Liver (tissue), 9 donors: Measurements from ENCODE around the gene PARD3B. TPM values are rescaled to one million over a fixed set of nuclear protein-coding genes. Genes with fewer than 3 reads are reported as not detected.

Experiments used
- DNase-seq: peaks from one replicate; pipeline ENCODE4 v3.0.0-alpha.2; 2017; ENCODE audit warnings: low spot score
- H3K27ac ChIP-seq, 2 donors: one replicate each; pipeline ENCODE4 v1.7.0; 2013; ENCODE audit warnings: inconsistent platforms in 2 of 2, low read length in 2 of 2, control low read depth in 1 of 2, low read depth in 1 of 2, mild to moderate bottlenecking in 1 of 2
- H3K27me3 ChIP-seq, 4 donors: one replicate each; pipeline versions ENCODE4 v1.6.1 to v1.7.0; 2013; ENCODE audit warnings: low read length in 3 of 4, inconsistent platforms in 1 of 4, mild to moderate bottlenecking in 1 of 4, moderate library complexity in 1 of 4; ENCODE audit not compliant: control insufficient read depth in 4 of 4, insufficient read depth in 4 of 4
- H3K36me3 ChIP-seq, 4 donors: one replicate each; pipeline versions ENCODE4 v1.6.1 to v1.7.0; 2013; ENCODE audit warnings: low read length in 3 of 4, mild to moderate bottlenecking in 3 of 4, low read depth in 1 of 4, moderate library complexity in 1 of 4; ENCODE audit not compliant: control insufficient read depth in 4 of 4, insufficient read depth in 3 of 4
- H3K4me1 ChIP-seq, 4 donors: one replicate each; pipeline versions ENCODE4 v1.6.1 to v1.7.0; 2013; ENCODE audit warnings: low read length in 3 of 4, mild to moderate bottlenecking in 3 of 4, moderate library complexity in 1 of 4; ENCODE audit not compliant: control insufficient read depth in 4 of 4, insufficient read depth in 4 of 4
- H3K4me3 ChIP-seq, 3 donors: one replicate each; pipeline versions ENCODE4 v1.6.1 to v1.7.0; 2013; ENCODE audit warnings: low read length in 3 of 3, control low read depth in 1 of 3, low read depth in 1 of 3, mild to moderate bottlenecking in 1 of 3
- H3K9ac ChIP-seq, 2 donors: one replicate each; pipeline ENCODE4 v1.7.0; 2013; ENCODE audit warnings: low read length in 2 of 2, mild to moderate bottlenecking in 2 of 2, moderate library complexity in 2 of 2, control low read depth in 1 of 2, low read depth in 1 of 2
- H3K9me3 ChIP-seq, 4 donors: one replicate each; pipeline versions ENCODE4 v1.6.1 to v1.7.0; 2013; ENCODE audit warnings: low read length in 3 of 4; ENCODE audit not compliant: control insufficient read depth in 4 of 4
- ATF3 ChIP-seq: IDR thresholded peaks from 2 replicates; pipeline ENCODE4 v1.6.1; 2016; ENCODE audit warnings: antibody characterized with exemption
- CTCF ChIP-seq: fragments of 150-350 bp; IDR thresholded peaks from 2 replicates; pipeline ENCODE4 v1.5.1; 2017; ENCODE audit warnings: improper control_type of control experiment, low read depth, low read length; ENCODE audit not compliant: missing input control
- EGR1 ChIP-seq, 2 donors: IDR thresholded peaks; 2 replicates each; pipeline ENCODE4 v1.6.1; 2016 to 2018; ENCODE audit warnings: antibody characterized with exemption in 2 of 2, low read depth in 2 of 2
- FOXA1 ChIP-seq: IDR thresholded peaks from 2 replicates; pipeline ENCODE4 v1.6.1; 2016; ENCODE audit warnings: antibody characterized with exemption
- FOXA2 ChIP-seq: IDR thresholded peaks from 2 replicates; pipeline ENCODE4 v1.6.1; 2016; ENCODE audit warnings: antibody characterized with exemption
- GABPA ChIP-seq, 2 donors: IDR thresholded peaks in 1 of 2; conservative IDR thresholded peaks in 1 of 2; 2 replicates each; pipeline ENCODE4 v1.6.1; 2016; ENCODE audit warnings: antibody characterized with exemption in 2 of 2, mild to moderate bottlenecking in 1 of 2, moderate library complexity in 1 of 2
- HNF4A ChIP-seq, 2 donors: conservative IDR thresholded peaks; 2 replicates each; pipeline ENCODE4 v1.6.1; 2016; ENCODE audit warnings: antibody characterized with exemption in 2 of 2, mild to moderate bottlenecking in 2 of 2
- HNF4G ChIP-seq: IDR thresholded peaks from 2 replicates; pipeline ENCODE4 v1.6.1; 2016; ENCODE audit warnings: antibody characterized with exemption
- JUND ChIP-seq, 2 donors: IDR thresholded peaks; 2 replicates each; pipeline ENCODE4 v1.6.1; 2016; ENCODE audit warnings: antibody characterized with exemption in 2 of 2
- MAX ChIP-seq: IDR thresholded peaks from 2 replicates; pipeline ENCODE4 v1.6.1; 2016; ENCODE audit warnings: antibody characterized with exemption
- NR2F2 ChIP-seq: IDR thresholded peaks from 2 replicates; pipeline ENCODE4 v1.6.1; 2016; ENCODE audit warnings: antibody characterized with exemption
- RAD21 ChIP-seq, 2 donors: IDR thresholded peaks; 2 replicates each; pipeline ENCODE4 v1.6.1; 2016; ENCODE audit warnings: antibody characterized with exemption in 2 of 2, mild to moderate bottlenecking in 2 of 2
- REST ChIP-seq: IDR thresholded peaks from 2 replicates; pipeline ENCODE4 v1.6.1; 2016; ENCODE audit warnings: antibody characterized with exemption, mild to moderate bottlenecking
- RXRA ChIP-seq, 2 donors: IDR thresholded peaks; 2 replicates each; pipeline ENCODE4 v1.6.1; 2017 to 2018; ENCODE audit warnings: antibody characterized with exemption in 2 of 2, mild to moderate bottlenecking in 1 of 2
- SP1 ChIP-seq: IDR thresholded peaks from 2 replicates; pipeline ENCODE4 v1.6.1; 2018; ENCODE audit warnings: antibody characterized with exemption, mild to moderate bottlenecking
- TAF1 ChIP-seq: conservative IDR thresholded peaks from 2 replicates; pipeline ENCODE4 v1.6.1; 2016; ENCODE audit warnings: antibody characterized with exemption, mild to moderate bottlenecking
- YY1 ChIP-seq: IDR thresholded peaks from 2 replicates; pipeline ENCODE4 v1.6.1; 2016; ENCODE audit warnings: antibody characterized with exemption, mild to moderate bottlenecking
- ZBTB33 ChIP-seq: IDR thresholded peaks from 2 replicates; pipeline ENCODE4 v1.6.1; 2016; ENCODE audit warnings: antibody characterized with exemption
- WGBS: extraction: QIAGEN DNeasy Blood & Tissue Kit; methylation state at CpG from one replicate; pipeline ENCODE4 v1.1.7; 2013; 5-methylcytosine and 5-hydroxymethylcytosine counted together
- polyA plus RNA-seq, 2 donors: library from polyadenylated mRNA; stranded (reverse) in 1 of 2; unstranded in 1 of 2; fragments of 200-250 nt in 1 of 2; fragments of >200 nt in 1 of 2; fragmentation: Nextera tagmentation in 1 of 2; extraction: Ambion mirVana in 1 of 2; gene quantifications; one replicate each; pipeline versions ENCODE4 v1.2.1 to v1.2.3, GENCODE V29; 2013 to 2015
- total RNA-seq, 2 donors: library from RNA; depleted of rRNA; stranded (reverse); fragments of >200 nt; gene quantifications; one replicate each; pipeline ENCODE4 v1.2.3, GENCODE V29; 2014
- donor health status: healthy.
- donor health status: healthy.
- donor health status: healthy.
- donor health status: healthy.
- donor health status: healthy.

The PARD3B gene
- total and polyA plus RNA-seq, 4 donors: 1.1 to 10.3 (median 3.7) TPM

- no peak for TF ChIP-seq REST
These were observed 58.8 kb downstream of the PARD3B start (continued) for GRCh38 chr2:204604061-204604460.

- Histone ChIP-seq H3K4me3 (no peak overlapping the region), H3K27ac (no peak overlapping the region), H3K9ac (no peak overlapping the region), H3K36me3 (no peaks in the 10 kb centered on the region), H3K27me3 (no peaks in the 10 kb centered on the region), H3K4me1 (peaks cover 0 to 32% (median 16%) of the 10 kb centered on the region in 4 donors), H3K9me3 (no peaks in the 10 kb centered on the region)
- TF ChIP-seq ZBTB33 (no peak), MAX (no peak), CTCF (no peak), HNF4A (conservative IDR thresholded peaks at IDR 0.05) (no peak), HNF4G (no peak), REST (no peak), JUND (IDR thresholded peaks at IDR 0.05) (no peak), RXRA (IDR thresholded peaks at IDR 0.05) (no peak), EGR1 (IDR thresholded peaks at IDR 0.05; ENCODE audit: low read depth in 2 of 2) (no peak), SP1 (no peak), FOXA2 (no peak), FOXA1 (no peak), GABPA (IDR thresholded peaks at IDR 0.05 in 1 of 2, conservative IDR thresholded peaks at IDR 0.05 in 1 of 2) (no peak), ATF3 (no peak), NR2F2 (no peak), TAF1 (no peak), YY1 (no peak), RAD21 (IDR thresholded peaks at IDR 0.05) (no peak)
- no peak for DNase-seq
- WGBS: 47% methylated on average over 2 of the region's 2 CpGs
These were observed 63.1 kb downstream of the PARD3B start for GRCh38 chr2:204608237-204608939.
